ENCODE results near the gene LRRC4B. TPM values are rescaled to one million over a fixed set of nuclear protein-coding genes. Genes with fewer than 3 reads are reported as not detected.

The LRRC4B gene
- total RNA-seq, 4 donors from 2014 or later: 0.24 to 1.0 (median 0.81) TPM

DNA sequence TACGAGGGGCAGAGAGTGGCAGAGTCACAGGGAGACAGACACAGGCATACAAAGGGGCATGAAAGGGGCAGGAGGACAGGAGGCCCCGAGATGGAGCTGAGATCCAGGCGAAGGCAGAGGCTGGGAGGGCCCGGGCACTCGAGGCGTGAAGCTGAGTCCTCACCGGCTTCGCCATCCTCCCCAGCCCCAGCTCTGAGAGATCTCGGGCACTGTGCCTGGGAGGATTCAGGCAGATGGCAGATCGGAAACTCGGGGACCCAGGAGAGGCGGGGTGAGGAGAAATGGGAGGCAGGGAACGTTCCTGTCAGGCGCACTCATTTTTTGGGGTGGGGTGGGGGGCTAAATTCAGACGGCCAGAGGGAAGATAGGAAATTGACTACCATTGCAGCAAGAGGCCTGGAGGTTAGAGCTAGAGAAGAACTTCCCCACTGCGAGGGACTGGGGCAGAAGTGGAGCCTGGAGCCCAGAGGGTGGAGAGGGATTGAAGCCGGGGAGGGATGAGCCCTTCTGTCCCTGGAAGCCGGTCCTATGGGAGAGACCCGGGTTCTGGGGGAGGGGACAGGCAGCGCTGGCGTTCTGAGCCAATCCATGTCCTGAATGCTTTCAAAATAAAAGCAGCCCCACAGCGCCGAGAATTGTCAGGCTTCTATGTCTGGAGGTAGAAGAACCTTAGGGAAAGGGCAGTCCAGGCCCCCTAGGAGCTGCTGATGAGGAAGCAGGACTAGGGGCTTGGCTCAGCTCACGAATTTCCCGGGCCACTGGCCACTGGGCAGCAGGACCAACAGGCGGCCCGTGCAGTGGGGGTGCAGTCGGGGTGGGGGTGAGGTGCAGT, 12.6 kb downstream of the LRRC4B start:
- Histone ChIP-seq H3K27ac (no peak overlapping the region), H3K36me3 (no peaks in the 10 kb centered on the region), H3K27me3 (peaks cover 88% of the 10 kb centered on the region), H3K4me1 (peaks cover 14% of the 10 kb centered on the region), H3K9me3 (no peaks in the 10 kb centered on the region), H3K4me3 (peak overlapping the region; percentile 32)
- TF ChIP-seq POLR2AphosphoS5 (IDR thresholded peaks at IDR 0.05) (no peak), POLR2A (IDR thresholded peaks at IDR 0.05) (no peak)
- no peak for DNase-seq (ENCODE audit: low spot score in 2 of 2)
- WGBS: 23% methylated on average over 26 of the region's 28 CpGs

DNA sequence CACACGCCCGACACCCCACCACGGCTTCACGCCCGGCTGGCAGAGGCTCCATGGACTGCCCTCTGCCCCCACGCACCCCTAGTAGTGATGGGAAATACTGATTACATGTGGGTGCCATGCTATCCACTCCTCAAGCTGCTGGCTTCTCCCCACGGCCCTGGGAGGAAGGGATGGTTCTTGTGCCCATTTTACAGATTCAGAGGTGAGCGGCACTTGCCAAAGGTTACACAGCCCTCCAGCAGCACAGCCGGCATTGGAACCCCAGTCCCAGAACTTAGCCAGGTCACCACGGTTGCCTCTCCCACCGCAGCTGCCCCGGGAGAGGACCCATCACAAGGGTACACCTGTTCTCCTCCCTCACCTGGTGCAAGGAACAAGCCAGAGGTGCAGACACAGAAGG, 13.2 kb downstream of the LRRC4B start:
- Histone ChIP-seq H3K4me3 (no peak overlapping the region), H3K27me3 (peaks cover 90% of the 10 kb centered on the region), H3K36me3 (no peaks in the 10 kb centered on the region), H3K9me3 (no peaks in the 10 kb centered on the region), H3K27ac (no peak overlapping the region), H3K4me1 (peaks cover 14% of the 10 kb centered on the region)
- TF ChIP-seq POLR2A (IDR thresholded peaks at IDR 0.05) (no peak), EP300 (IDR thresholded peaks at IDR 0.05) (no peak), POLR2AphosphoS5 (IDR thresholded peaks at IDR 0.05) (no peak)
- TF ChIP-seq, protein P1, sequence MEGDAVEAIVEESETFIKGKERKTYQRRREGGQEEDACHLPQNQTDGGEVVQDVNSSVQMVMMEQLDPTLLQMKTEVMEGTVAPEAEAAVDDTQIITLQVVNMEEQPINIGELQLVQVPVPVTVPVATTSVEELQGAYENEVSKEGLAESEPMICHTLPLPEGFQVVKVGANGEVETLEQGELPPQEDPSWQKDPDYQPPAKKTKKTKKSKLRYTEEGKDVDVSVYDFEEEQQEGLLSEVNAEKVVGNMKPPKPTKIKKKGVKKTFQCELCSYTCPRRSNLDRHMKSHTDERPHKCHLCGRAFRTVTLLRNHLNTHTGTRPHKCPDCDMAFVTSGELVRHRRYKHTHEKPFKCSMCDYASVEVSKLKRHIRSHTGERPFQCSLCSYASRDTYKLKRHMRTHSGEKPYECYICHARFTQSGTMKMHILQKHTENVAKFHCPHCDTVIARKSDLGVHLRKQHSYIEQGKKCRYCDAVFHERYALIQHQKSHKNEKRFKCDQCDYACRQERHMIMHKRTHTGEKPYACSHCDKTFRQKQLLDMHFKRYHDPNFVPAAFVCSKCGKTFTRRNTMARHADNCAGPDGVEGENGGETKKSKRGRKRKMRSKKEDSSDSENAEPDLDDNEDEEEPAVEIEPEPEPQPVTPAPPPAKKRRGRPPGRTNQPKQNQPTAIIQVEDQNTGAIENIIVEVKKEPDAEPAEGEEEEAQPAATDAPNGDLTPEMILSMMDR (IDR thresholded peaks at IDR 0.05): no peak
- WGBS: 90% methylated on average over 2 of the region's 12 CpGs
- DNase-seq (ENCODE audit: low spot score in 2 of 2): no peak

GRCh38 chr19:50554212-50554611, 14.0 kb downstream of the LRRC4B start:
- no peak for DNase-seq (ENCODE audit: low spot score in 2 of 2)
- H3K4me1 ChIP-seq: peaks cover 14% of the 10 kb centered on the region
- H3K36me3 ChIP-seq: no peaks in the 10 kb centered on the region
- H3K27ac ChIP-seq: no peak overlapping the region
- TF ChIP-seq, protein P1 (IDR thresholded peaks at IDR 0.05): no peak
- no peak for TF ChIP-seq POLR2A (IDR thresholded peaks at IDR 0.05)
- TF ChIP-seq POLR2AphosphoS5 (IDR thresholded peaks at IDR 0.05): no peak
- no peak for TF ChIP-seq EP300 (IDR thresholded peaks at IDR 0.05)
- no peaks in the 10 kb centered on the region for H3K9me3 ChIP-seq
- peaks cover 90% of the 10 kb centered on the region for H3K27me3 ChIP-seq
- 100% methylated on average over 8 of the region's 10 CpGs for WGBS
- H3K4me3 ChIP-seq: no peak overlapping the region

DNA sequence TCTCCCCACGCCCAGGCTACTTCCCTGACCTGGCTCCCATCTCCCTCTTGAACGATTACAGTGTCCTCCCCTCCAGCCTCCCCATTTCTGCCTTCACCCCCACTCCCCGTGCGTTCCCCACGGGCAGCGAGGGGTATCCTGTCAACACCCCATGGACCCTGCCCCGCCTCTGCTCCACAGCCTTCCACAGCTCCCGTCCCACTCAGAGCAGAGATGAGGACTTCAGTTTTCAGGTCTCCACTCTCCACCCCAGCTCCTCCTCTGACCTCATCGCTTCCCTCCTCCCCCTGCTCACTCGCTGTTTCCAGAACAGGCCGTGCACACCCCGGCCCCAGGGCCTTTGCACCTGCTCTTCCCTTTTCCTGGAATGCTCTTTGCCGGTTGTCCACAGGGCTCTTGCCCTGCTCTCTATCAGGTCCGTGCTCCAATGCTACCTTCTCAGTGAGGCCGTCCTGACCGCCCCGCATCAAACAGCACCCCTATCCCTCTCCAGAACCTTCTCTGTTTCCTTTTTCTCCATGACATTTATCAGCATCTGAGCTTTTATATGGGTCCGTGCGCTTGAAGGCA, 15.0 kb downstream of the LRRC4B start:
- no peak overlapping the region for H3K27ac ChIP-seq
- no peak overlapping the region for H3K4me3 ChIP-seq
- no peaks in the 10 kb centered on the region for H3K36me3 ChIP-seq
- DNase-seq (ENCODE audit: low spot score in 2 of 2): no peak
- no peaks in the 10 kb centered on the region for H3K9me3 ChIP-seq
- TF ChIP-seq POLR2A (IDR thresholded peaks at IDR 0.05) (no peak), EP300 (IDR thresholded peaks at IDR 0.05) (no peak), POLR2AphosphoS5 (IDR thresholded peaks at IDR 0.05) (no peak)
- TF ChIP-seq, protein P1 (IDR thresholded peaks at IDR 0.05): no peak
- H3K27me3 ChIP-seq: peaks cover 94% of the 10 kb centered on the region
- 75% methylated on average over 19 of the region's 19 CpGs for WGBS
- H3K4me1 ChIP-seq: peaks cover 14% of the 10 kb centered on the region

DNA sequence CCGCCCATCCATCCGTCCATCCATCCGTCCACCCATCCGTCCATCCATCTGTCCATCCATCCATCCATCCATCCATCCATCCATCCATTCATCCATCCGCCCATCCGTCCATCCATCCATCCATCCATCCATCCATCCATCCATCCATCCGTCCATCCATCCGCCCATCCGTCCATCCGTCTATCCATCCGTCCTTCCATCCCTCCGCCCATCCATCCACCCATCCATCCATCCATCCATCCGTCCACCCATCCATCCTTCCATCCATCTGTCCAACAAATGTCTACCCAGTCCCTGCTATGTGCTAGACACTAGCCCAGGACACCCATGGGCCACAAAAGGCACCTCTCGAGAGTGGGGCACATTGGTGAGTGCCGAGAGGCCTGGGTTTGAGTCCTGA, 15.7 kb downstream of the LRRC4B start:
- Histone ChIP-seq H3K27ac (no peak overlapping the region), H3K4me1 (peaks cover 14% of the 10 kb centered on the region), H3K9me3 (no peaks in the 10 kb centered on the region), H3K36me3 (no peaks in the 10 kb centered on the region), H3K4me3 (no peak overlapping the region), H3K27me3 (peaks cover 97% of the 10 kb centered on the region)
- 81% methylated on average over 15 of the region's 15 CpGs for WGBS
- no peak for TF ChIP-seq POLR2AphosphoS5 (IDR thresholded peaks at IDR 0.05)
- TF ChIP-seq EP300 (IDR thresholded peaks at IDR 0.05): no peak
- TF ChIP-seq, protein P1 (IDR thresholded peaks at IDR 0.05): no peak
- no peak for TF ChIP-seq POLR2A (IDR thresholded peaks at IDR 0.05)
- DNase-seq (ENCODE audit: low spot score in 2 of 2): no peak
